Dedifferentiated amniotic fluid mesenchymal stem cell (primary cell): Measurements from ENCODE around the gene ARHGEF40.

Experiments
- DNase-seq: peaks from one replicate; pipeline ENCODE4 v3.0.0-alpha.2; 2016; ENCODE audit errors: extremely low spot score

ARHGEF40 gene

GRCh38 chr14:21098076-21098891, 28.2 kb downstream of the ARHGEF40 start, which contains the start of gene ZNF219:
Gene ZNF219 (minus strand): TSS chr14:21098655. CDS start chr14:21093591, 5,064 bp downstream.
- DNase-seq: peak; percentile 34

- DNase-seq: no peak
Observed at GRCh38 chr14:21098892-21099595, 28.9 kb downstream of the ARHGEF40 start.

- no peak for DNase-seq
Observed at GRCh38 chr14:21099596-21099985, 29.5 kb downstream of the ARHGEF40 start.

GRCh38 chr14:21100931-21101330, 30.8 kb downstream of the ARHGEF40 start, which contains the start of gene TMEM253:
Gene TMEM253 (plus strand): TSS chr14:21101066. CDS start chr14:21101344, 278 bp downstream.
- DNase-seq: no peak

GRCh38 chr14:21101802-21102413, 31.8 kb downstream of the ARHGEF40 start:
- no peak for DNase-seq

GRCh38 chr14:21102521-21103410, 32.7 kb downstream of the ARHGEF40 start:
- DNase-seq: no peak

- no peak for DNase-seq
Observed at GRCh38 chr14:21103411-21103709, 33.3 kb downstream of the ARHGEF40 start.

- DNase-seq: peak; percentile 96
Observed at GRCh38 chr14:21103710-21104447, 33.8 kb downstream of the ARHGEF40 start.

GRCh38 chr14:21104448-21105060, 34.5 kb downstream of the ARHGEF40 start:
- peak; percentile 71 for DNase-seq

- DNase-seq: no peak
Observed at GRCh38 chr14:21105095-21105494, 35.0 kb downstream of the ARHGEF40 start.

- no peak for DNase-seq
Observed at GRCh38 chr14:21106176-21106497, 36.0 kb downstream of the ARHGEF40 start.

- peak; percentile 65 for DNase-seq
Observed at GRCh38 chr14:21106498-21107282, 36.6 kb downstream of the ARHGEF40 start.

- DNase-seq: no peak
Observed at GRCh38 chr14:21107283-21107800, 37.2 kb downstream of the ARHGEF40 start.

- DNase-seq: no peak
Observed at GRCh38 chr14:21108791-21109190, 38.7 kb downstream of the ARHGEF40 start.

- DNase-seq: no peak
Observed at GRCh38 chr14:21109377-21110138, 39.5 kb downstream of the ARHGEF40 start.

- DNase-seq: no peak
Observed at GRCh38 chr14:21112255-21112654, 42.2 kb downstream of the ARHGEF40 start.

- no peak for DNase-seq
Observed at GRCh38 chr14:21113369-21113768, 43.3 kb downstream of the ARHGEF40 start.

GRCh38 chr14:21118933-21119332, 48.8 kb downstream of the ARHGEF40 start:
- DNase-seq: no peak

GRCh38 chr14:21120686-21121085, 50.6 kb downstream of the ARHGEF40 start:
- DNase-seq: no peak
